IMR-90 (cell line): ENCODE data around the gene FAM217B. TPM values are rescaled to one million over a fixed set of nuclear protein-coding genes. Genes with fewer than 3 reads are reported as not detected.

Experiments
- ATAC-seq: fragments of 200-7000 bp; cut with Tn5 transposase; 2 replicates; pipeline ENCODE4 v1.9.1; 2020; ENCODE audit warnings: low read depth, mild to moderate bottlenecking, moderate library complexity
- BruUV-seq: library from RNA; stranded (reverse); fragments of 400-500 nt; replicated peaks from 2 replicates; lab custom pipeline; 2021; lab: Mats Ljungman, UMichigan
- CTCF ChIA-PET: fragments of 300-600 bp; formaldehyde crosslinking; extraction: SDS; loops from one replicate; lab custom pipeline; 2021; ENCODE audit warnings: antibody characterized with exemption; lab: Yijun Ruan, JAX
- POLR2A ChIA-PET: fragments of 300-600 bp; sonication (Branson Sonifier 250); formaldehyde crosslinking; loops from one replicate; lab custom pipeline; 2022; ENCODE audit warnings: antibody characterized with exemption; ENCODE audit not compliant: unreplicated experiment; lab: Charles Lee
- DNase-seq: peaks from one replicate; pipeline ENCODE4 v3.0.0; 2013
- H2AFZ ChIP-seq: replicated peaks from 2 replicates; pipeline ENCODE3; 2013; ENCODE audit warnings: low read length, mild to moderate bottlenecking; ENCODE audit not compliant: poor library complexity
- H2AK5ac ChIP-seq: 2 replicates; pipeline ENCODE4 v1.6.1; 2013; ENCODE audit warnings: low read depth, low read length, inconsistent platforms
- H2AK9ac ChIP-seq: replicated peaks from 2 replicates; pipeline ENCODE3; 2013; ENCODE audit warnings: mild to moderate bottlenecking, low read depth, low read length, moderate library complexity; ENCODE audit not compliant: poor library complexity
- H2BK120ac ChIP-seq: 2 replicates; pipeline ENCODE4 v1.6.1; 2013; ENCODE audit warnings: low read depth, low read length, inconsistent platforms
- H2BK15ac ChIP-seq: 3 replicates; pipeline ENCODE4 v1.6.1; 2013; ENCODE audit warnings: low read depth, low read length, inconsistent platforms
- H2BK20ac ChIP-seq: 2 replicates; pipeline ENCODE4 v1.6.1; 2013; ENCODE audit warnings: low read depth, mild to moderate bottlenecking, inconsistent platforms, low read length, moderate library complexity
- H2BK5ac ChIP-seq: 2 replicates; pipeline ENCODE4 v1.6.1; 2013; ENCODE audit warnings: mild to moderate bottlenecking, low read depth, low read length, inconsistent platforms; ENCODE audit not compliant: poor library complexity, severe bottlenecking
- H3K14ac ChIP-seq: replicated peaks from 2 replicates; pipeline ENCODE4 v1.6.1; 2013; ENCODE audit warnings: low read depth, low read length, inconsistent platforms
- H3K18ac ChIP-seq: 2 replicates; pipeline ENCODE4 v1.6.1; 2013; ENCODE audit warnings: low read depth, low read length, control low read depth
- H3K23ac ChIP-seq: 2 replicates; pipeline ENCODE4 v1.6.1; 2013; ENCODE audit warnings: low read depth, low read length, inconsistent platforms
- H3K27ac ChIP-seq: 2 replicates; pipeline ENCODE4 v1.5.1; 2013; ENCODE audit warnings: mild to moderate bottlenecking, control low read depth, low read length; ENCODE audit not compliant: insufficient read depth
- H3K27me3 ChIP-seq: 2 replicates; pipeline ENCODE4 v1.6.1; 2013; ENCODE audit warnings: low read length; ENCODE audit not compliant: control insufficient read depth, insufficient read depth
- H3K36me3 ChIP-seq: 2 replicates; pipeline ENCODE4 v1.6.1; 2013; ENCODE audit warnings: low read length, mixed read lengths; ENCODE audit not compliant: control insufficient read depth, insufficient read depth
- H3K4ac ChIP-seq: 2 replicates; pipeline ENCODE4 v1.6.1; 2013; ENCODE audit warnings: low read depth, low read length, inconsistent platforms
- H3K4me1 ChIP-seq: 2 replicates; pipeline ENCODE4 v1.6.1; 2013; ENCODE audit warnings: low read length, mixed read lengths; ENCODE audit not compliant: control insufficient read depth, insufficient read depth
- H3K4me2 ChIP-seq: 2 replicates; pipeline ENCODE4 v1.6.1; 2013; ENCODE audit warnings: low read depth, mild to moderate bottlenecking, control low read depth, low read length, moderate library complexity
- H3K4me3 ChIP-seq: 2 replicates; pipeline ENCODE4 v1.5.1; 2013; ENCODE audit warnings: low read depth, mild to moderate bottlenecking, control low read depth, low read length, moderate library complexity; ENCODE audit not compliant: insufficient read depth
- H3K56ac ChIP-seq: 2 replicates; pipeline ENCODE4 v1.6.1; 2013; ENCODE audit warnings: low read length, inconsistent platforms; ENCODE audit not compliant: insufficient read depth; ENCODE audit errors: extremely low read depth
- H3K79me1 ChIP-seq, 2 experiments: 2 replicates each; pipeline ENCODE4 v1.6.1; 2013; ENCODE audit warnings: low read length in 2 of 2, inconsistent platforms in 1 of 2, low read depth in 1 of 2
- H3K9ac ChIP-seq: 2 replicates; pipeline ENCODE4 v1.6.1; 2013; ENCODE audit warnings: low read depth, low read length, control low read depth
- H3K9me1 ChIP-seq: 2 replicates; pipeline ENCODE4 v1.6.1; 2013; ENCODE audit warnings: low read length, inconsistent platforms; ENCODE audit not compliant: insufficient read depth
- H3K9me3 ChIP-seq: 2 replicates; pipeline ENCODE4 v1.6.1; 2013; ENCODE audit warnings: low read length; ENCODE audit not compliant: control insufficient read depth, insufficient read depth
- H4K20me1 ChIP-seq: 2 replicates; pipeline ENCODE4 v1.6.1; 2013; ENCODE audit warnings: low read length, inconsistent platforms; ENCODE audit not compliant: insufficient read depth
- H4K5ac ChIP-seq: 2 replicates; pipeline ENCODE4 v1.6.1; 2013; ENCODE audit warnings: mild to moderate bottlenecking, low read depth, low read length, control low read depth
- H4K8ac ChIP-seq, 2 experiments: 2 replicates each; pipeline ENCODE4 v1.6.1; 2013; ENCODE audit warnings: low read depth in 2 of 2, low read length in 2 of 2, control low read depth in 1 of 2, inconsistent platforms in 1 of 2
- H4K91ac ChIP-seq: 2 replicates; pipeline ENCODE4 v1.6.1; 2013; ENCODE audit warnings: low read depth, low read length, inconsistent platforms; ENCODE audit not compliant: insufficient read depth
- CEBPB ChIP-seq: IDR thresholded peaks from 2 replicates; pipeline ENCODE4 v1.6.1; 2012; ENCODE audit warnings: low read depth, low read length, improper control_type of control experiment
- FOS ChIP-seq: fragments of 150-350 bp; IDR thresholded peaks from 2 replicates; pipeline ENCODE4 v1.6.1; 2016; ENCODE audit warnings: low read depth, low read length
- whole genome bisulfite sequencing, 2 experiments: methylation state at CpG; one replicate each; pipeline versions ENCODE4 v1.1.5 to v1.1.7; 2013; ENCODE audit warnings: missing lambda C conversion rate in 2 of 2; ENCODE audit not compliant: insufficient read length in 1 of 2; ENCODE audit errors: extremely low coverage in 2 of 2; 5-methylcytosine and 5-hydroxymethylcytosine counted together
- dilution Hi-C: fragments of 300-500 bp; cut with HindIII; formaldehyde crosslinking; loops from one replicate; pipeline ENCODE4 v1.14.3; 2018; ENCODE audit warnings: low sequenced_read_pairs; ENCODE audit not compliant: unreplicated experiment
- in situ Hi-C: fragments of 300-500 bp; cut with MboI; formaldehyde crosslinking; loops from 3 replicates; pipeline ENCODE4 v1.14.3; 2019; ENCODE audit warnings: low sequenced_read_pairs, inconsistent platforms, mixed read lengths
- intact Hi-C: fragments of 100-400 bp; cut with micrococcal nuclease; formaldehyde crosslinking; loops from 2 replicates; pipeline ENCODE4 v1.10.0; 2022
- polyA plus RNA-seq, 3 experiments: library from polyadenylated mRNA; depleted of rRNA; stranded (reverse); fragments of >200 nt; gene quantifications; 2 replicates each; pipeline ENCODE4 v1.2.3, GENCODE V29; 2012; ENCODE audit warnings: low replicate concordance in 1 of 3
- total RNA-seq: library from RNA; depleted of rRNA; stranded (reverse); fragments of >200 nt; gene quantifications from 2 replicates; pipeline ENCODE4 v1.2.3, GENCODE V29; 2012

Gene FAM217B
- total and polyA plus RNA-seq, 2 of the 4 experiments (the other 2 are of a cell fraction): 3.0 to 3.9 TPM

DNA sequence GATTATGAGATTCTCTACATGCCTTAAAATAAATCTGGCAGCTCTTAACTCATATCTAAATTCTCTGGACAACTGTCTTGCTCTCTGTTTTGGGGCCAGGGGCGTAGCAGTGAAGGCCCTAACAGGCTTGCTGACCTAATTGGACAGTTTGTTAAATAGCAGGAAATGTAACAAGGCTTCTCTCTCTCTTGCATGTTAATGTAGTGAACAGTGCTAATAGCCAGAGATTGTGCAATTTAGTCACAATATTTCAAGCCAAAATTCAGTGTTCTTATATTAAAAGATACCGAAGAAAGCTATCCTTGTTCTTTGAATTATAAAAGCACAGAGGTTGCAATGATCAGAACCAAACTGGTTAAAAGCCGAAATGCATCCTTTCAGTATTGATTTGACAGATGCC lies 3.0 kb upstream of the FAM217B start:
- ATAC-seq (no peak), DNase-seq (no peak)
- no peak overlapping the region for H3K27ac ChIP-seq
- H2AK9ac ChIP-seq: no peak overlapping the region
- H2AFZ ChIP-seq: no peak overlapping the region
- H2BK20ac ChIP-seq: no peak overlapping the region
- H2AK5ac ChIP-seq: no peak overlapping the region
- no peak overlapping the region for H3K4me3 ChIP-seq
- in situ Hi-C loops: no loop called here
- no peak overlapping the region for H3K56ac ChIP-seq
- no peak overlapping the region for H3K4me2 ChIP-seq
- ChIA-PET POLR2A (no interaction called here), CTCF (interaction anchor here (2.7 kb wide), 1 partner anchor 10 kb away, joined by 5 read pairs; no protein-coding TSS in a partner anchor)
- peaks cover 9% of the 10 kb centered on the region for H3K4me1 ChIP-seq
- H3K27me3 ChIP-seq: no peaks in the 10 kb centered on the region
- no peak overlapping the region for H4K91ac ChIP-seq
- no peak overlapping the region for H3K4ac ChIP-seq
- no peak overlapping the region for H3K18ac ChIP-seq
- no peak overlapping the region for H2BK120ac ChIP-seq
- no peak overlapping the region for H3K9ac ChIP-seq
- TF ChIP-seq CEBPB: peak; percentile 61
- TF ChIP-seq FOS: no peak
- dilution Hi-C loops: no loop called here
- WGBS, 2 experiments: no CpG with 5 or more reads among the region's 3 CpGs
- peaks cover 10 to 16% of the 10 kb centered on the region in 2 experiments for H3K79me1 ChIP-seq
- BruUV-seq: TSS peak; percentile 76
- H3K36me3 ChIP-seq: no peaks in the 10 kb centered on the region
- H4K20me1 ChIP-seq: peaks cover 13% of the 10 kb centered on the region
- no peak overlapping the region for H4K5ac ChIP-seq
- H2BK5ac ChIP-seq: no peak overlapping the region
- no peaks in the 10 kb centered on the region for H3K9me3 ChIP-seq
- no peak overlapping the region for H2BK15ac ChIP-seq
- no peak overlapping the region for H3K23ac ChIP-seq
- H4K8ac ChIP-seq: no peak overlapping the region
- intact Hi-C loops: no loop called here
- no peak overlapping the region for H3K14ac ChIP-seq
- no peaks in the 10 kb centered on the region for H3K9me1 ChIP-seq
